Measurements from ENCODE around the gene CASS4. TPM values are rescaled to one million over a fixed set of nuclear protein-coding genes. Genes with fewer than 3 reads are reported as not detected.

The CASS4 gene
- total and polyA plus RNA-seq, 9 of the 15 experiments (the other 6 are each of a cell fraction or from before 2014, with no cell fraction given), result 8.1 to 53.8 (median 26.7) TPM

GRCh38 chr20:56376331-56376730, 35.7 kb upstream of the CASS4 start:
- in situ Hi-C loops (cut with MboI) (no loop called here), intact Hi-C loops (cut with micrococcal nuclease) (no loop called here)
- ATAC-seq (no peak), DNase-seq (ENCODE audit: extremely low read depth in 1 of 4, low spot score in 3 of 4) (no peak), FAIRE-seq (no peak)
- no peak overlapping the region for H2AFZ ChIP-seq (ENCODE audit: low read depth, low read length)
- H3K9me3 ChIP-seq (replicated peaks; ENCODE audit: control insufficient read depth, insufficient read depth, low read depth, low read length), result no peaks in the 10 kb centered on the region
- ChIA-PET CTCF (ENCODE audit: low intra/inter-chr PET ratio) (no interaction called here), POLR2A (interaction anchor here (1.2 to 1.9 kb wide), 4 partner anchors 8 to 16 kb away, joined by 4 to 5 read pairs (median 4); partner anchors contain the start of genes AURKA and CSTF1)
- no peak overlapping the region for H3K4me3 ChIP-seq
- H3K9ac ChIP-seq (ENCODE audit: insufficient read depth in 1 of 2, low read depth in 2 of 2, low read length in 2 of 2), result no peak overlapping the region
- H3K36me3 ChIP-seq (ENCODE audit: control insufficient read depth, insufficient read depth, low read length), result peaks cover 94% of the 10 kb centered on the region
- peaks cover 0 to 3% of the 10 kb centered on the region in 2 experiments; a peak in 1 of 5 replicates for H3K4me1 ChIP-seq (replicated peaks in 1 of 2; ENCODE audit: control insufficient read depth in 2 of 2, insufficient read depth in 2 of 2, low read length in 2 of 2)
- BruUV-seq (replicated peaks), result no TSS peak
- no peaks in the 10 kb centered on the region; the same call in 1 of the 2 replicates for H4K20me1 ChIP-seq (replicated peaks; ENCODE audit: control insufficient read depth, insufficient read depth, low read length)
- no peaks in the 10 kb centered on the region for H3K27me3 ChIP-seq (ENCODE audit: control insufficient read depth in 2 of 2, insufficient read depth in 2 of 2, low read length in 2 of 2)
- peaks cover 83% of the 10 kb centered on the region for H3K79me2 ChIP-seq (ENCODE audit: control insufficient read depth, insufficient read depth, low read length)
- no peak for TF ChIP-seq ARID1B (IDR thresholded peaks at IDR 0.05)
- TF ChIP-seq RBM22 (IDR thresholded peaks at IDR 0.05; ENCODE audit: low read depth, low read length, poor library complexity, severe bottlenecking), result no peak
- no peak for TF ChIP-seq BRF1 (IDR thresholded peaks at IDR 0.05; ENCODE audit: borderline replicate concordance, extremely low read depth, insufficient read length)
- no peak for TF ChIP-seq PHB2 (IDR thresholded peaks at IDR 0.05; ENCODE audit: low read depth)
- no peak for TF ChIP-seq SUPT5H (IDR thresholded peaks at IDR 0.05)
- TF ChIP-seq ETV5 (CRISPR knock-in tag; IDR thresholded peaks at IDR 0.05; ENCODE audit: low read depth), result no peak
- no peak for TF ChIP-seq ZNF253 (CRISPR knock-in tag; conservative IDR thresholded peaks at IDR 0.05)
- no peak for TF ChIP-seq YBX1 (IDR thresholded peaks at IDR 0.05)
- TF ChIP-seq ZNF274 (IDR thresholded peaks at IDR 0.05; ENCODE audit: borderline replicate concordance, low read depth, low read length), result no peak
- TF ChIP-seq EHMT2 (IDR thresholded peaks at IDR 0.05), result no peak
- no peak for TF ChIP-seq ZFP36 (IDR thresholded peaks at IDR 0.05; ENCODE audit: low read depth, low read length, partially characterized antibody)
- no peak for TF ChIP-seq RBM39 (optimal IDR thresholded peaks at IDR 0.05; ENCODE audit: low read depth, low read length)
- H3K9me1 ChIP-seq (ENCODE audit: control insufficient read depth, insufficient read depth, low read length), result no peaks in the 10 kb centered on the region
- WGBS (ENCODE audit: insufficient coverage, low coverage, missing lambda C conversion rate), result 94% methylated on average over 2 of the region's 2 CpGs
- no peak overlapping the region for H3K27ac ChIP-seq (ENCODE audit: extremely low read depth, low read depth, low read length)
- H3K4me2 ChIP-seq (ENCODE audit: insufficient read depth, low read length), result no peak overlapping the region
